K562 (cell line): ENCODE data around the gene LACTBL1. TPM values are rescaled to one million over a fixed set of nuclear protein-coding genes. Genes with fewer than 3 reads are reported as not detected.

Experiments used
- FOXJ2 ChIP-seq: fragments of 200-800 bp; sonication (Bioruptor generic); IDR thresholded peaks from 2 replicates; pipeline ENCODE4 v1.6.1; 2016; ENCODE audit warnings: missing genetic modification characterization, missing compliant biosample characterization
- KAT7 ChIP-seq: sonication (generic); formaldehyde crosslinking; IDR thresholded peaks from 2 replicates; pipeline ENCODE4 v1.8.0; 2022; ENCODE audit warnings: missing genetic modification reagents, mild to moderate bottlenecking, borderline replicate concordance
- TAF7 ChIP-seq: fragments of 450-650 bp; IDR thresholded peaks from 2 replicates; pipeline ENCODE4 v1.6.1; 2016; ENCODE audit warnings: missing genetic modification characterization, missing compliant biosample characterization
- TOE1 ChIP-seq, 2 experiments: fragments of 450-650 bp in 1 of 2; sonication (generic) in 1 of 2; formaldehyde crosslinking in 1 of 2; IDR thresholded peaks; 2 replicates each; pipeline versions ENCODE4 v1.7.1 to v1.8.0; 2016 to 2022; ENCODE audit warnings: borderline replicate concordance in 2 of 2, mild to moderate bottlenecking in 2 of 2, antibody characterized with exemption in 1 of 2, inconsistent platforms in 1 of 2, low read depth in 1 of 2, missing genetic modification reagents in 1 of 2, moderate library complexity in 1 of 2
- polyA plus RNA-seq, 8 experiments: library from polyadenylated mRNA; depleted of rRNA in 4 of 8; stranded (reverse) in 5 of 8; unstranded in 3 of 8; fragments of >200 nt; fragmentation: Nextera tagmentation in 2 of 8; fragmentation: Illumina TruSeq in 1 of 8; extraction: Ambion mirVana in 2 of 8; extraction: Trizol in 1 of 8; gene quantifications; 2 replicates each; pipeline versions ENCODE4 v1.2.1 to v1.2.3, GENCODE V29; 2011 to 2014; ENCODE audit warnings: inconsistent platforms in 1 of 8, missing spikeins in 1 of 8
- total RNA-seq, 7 experiments: library from RNA; depleted of rRNA in 6 of 7; stranded (reverse); fragments of >200 nt in 6 of 7; fragmentation: Illumina TruSeq in 2 of 7; extraction: Trizol in 2 of 7; gene quantifications; 2 replicates each; pipeline versions ENCODE4 v1.2.1 to v1.2.3, GENCODE V29; 2011 to 2021; ENCODE audit warnings: low replicate concordance in 1 of 7
- TF ChIP-seq, protein P1 (sequence below): sonication (generic); formaldehyde crosslinking; IDR thresholded peaks from 2 replicates; pipeline ENCODE4 v1.8.0; 2022; ENCODE audit warnings: mild to moderate bottlenecking, missing genetic modification reagents
- TF ChIP-seq, protein P2 (sequence below): fragments of 250-450 bp; sonication (Bioruptor Pico); IDR thresholded peaks from 2 replicates; pipeline ENCODE4 v1.4.0; 2020; ENCODE audit warnings: mild to moderate bottlenecking, moderate library complexity, borderline replicate concordance
- TF ChIP-seq, protein P3 (sequence below), 2 experiments: fragments of 450-650 bp in 1 of 2; IDR thresholded peaks; 2 replicates each; pipeline ENCODE4 v1.6.1; 2011 to 2017; ENCODE audit warnings: low read depth in 2 of 2, antibody characterized with exemption in 1 of 2, borderline replicate concordance in 1 of 2, low read length in 1 of 2, mild to moderate bottlenecking in 1 of 2, mixed read lengths in 1 of 2; ENCODE audit not compliant: control insufficient read depth in 1 of 2
- TF ChIP-seq, protein P4 (sequence below), 2 experiments: fragments of 200-800 bp in 1 of 2; sonication (Bioruptor generic) in 1 of 2; sonication (generic) in 1 of 2; formaldehyde crosslinking in 1 of 2; IDR thresholded peaks in 1 of 2; conservative IDR thresholded peaks in 1 of 2; 2 replicates each; pipeline versions ENCODE4 v1.5.0 to v1.6.1; 2016 to 2020; ENCODE audit warnings: missing compliant biosample characterization in 1 of 2, missing genetic modification characterization in 1 of 2, missing genetic modification reagents in 1 of 2

Gene LACTBL1
- total and polyA plus RNA-seq, 9 of the 15 experiments (the other 6 are each of a cell fraction or from before 2014, with no cell fraction given): not detected

DNA sequence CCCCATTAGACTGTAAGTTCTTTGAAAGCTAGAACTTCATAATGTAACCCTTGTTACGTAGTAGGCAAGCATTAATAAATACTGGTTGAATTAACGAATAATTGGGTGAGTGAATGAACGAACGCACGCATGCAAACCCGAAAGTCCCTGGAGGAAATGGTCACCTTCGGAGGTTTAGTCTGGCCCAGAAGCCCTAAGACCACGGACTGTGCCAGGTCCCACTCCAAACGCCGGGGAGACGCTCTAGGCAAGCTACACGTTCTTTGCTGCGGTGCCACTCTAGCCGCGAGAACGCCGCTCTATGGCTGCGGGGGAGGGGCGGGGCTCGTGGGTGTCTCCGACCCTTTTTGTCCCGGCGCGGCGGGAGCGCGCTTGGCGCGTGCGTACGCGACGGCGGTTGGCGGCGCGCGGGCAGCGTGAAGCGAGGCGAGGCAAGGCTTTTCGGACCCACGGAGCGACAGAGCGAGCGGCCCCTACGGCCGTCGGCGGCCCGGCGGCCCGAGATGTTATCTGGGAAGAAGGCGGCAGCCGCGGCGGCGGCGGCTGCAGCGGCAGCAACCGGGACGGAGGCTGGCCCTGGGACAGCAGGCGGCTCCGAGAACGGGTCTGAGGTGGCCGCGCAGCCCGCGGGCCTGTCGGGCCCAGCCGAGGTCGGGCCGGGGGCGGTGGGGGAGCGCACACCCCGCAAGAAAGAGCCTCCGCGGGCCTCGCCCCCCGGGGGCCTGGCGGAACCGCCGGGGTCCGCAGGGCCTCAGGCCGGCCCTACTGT is 46.6 kb upstream of the LACTBL1 start, which contains the start of gene KDM1A (continued):
- TF ChIP-seq TOE1 (IDR thresholded peaks at IDR 0.05; ENCODE audit: borderline replicate concordance) (peak; percentile 71; the same call in 1 of the 2 replicates), TOE1 (CRISPR knock-in tag; IDR thresholded peaks at IDR 0.05; ENCODE audit: borderline replicate concordance, low read depth) (peak; percentile 81; the same call in 1 of the 2 replicates), FOXJ2 (peak; percentile 19; the same call in 1 of the 2 replicates), TAF7 (tag) (peak; percentile 92), KAT7 (CRISPR knock-in tag) (peak; percentile 97; the same call in 1 of the 2 replicates)
- TF ChIP-seq, protein P1, sequence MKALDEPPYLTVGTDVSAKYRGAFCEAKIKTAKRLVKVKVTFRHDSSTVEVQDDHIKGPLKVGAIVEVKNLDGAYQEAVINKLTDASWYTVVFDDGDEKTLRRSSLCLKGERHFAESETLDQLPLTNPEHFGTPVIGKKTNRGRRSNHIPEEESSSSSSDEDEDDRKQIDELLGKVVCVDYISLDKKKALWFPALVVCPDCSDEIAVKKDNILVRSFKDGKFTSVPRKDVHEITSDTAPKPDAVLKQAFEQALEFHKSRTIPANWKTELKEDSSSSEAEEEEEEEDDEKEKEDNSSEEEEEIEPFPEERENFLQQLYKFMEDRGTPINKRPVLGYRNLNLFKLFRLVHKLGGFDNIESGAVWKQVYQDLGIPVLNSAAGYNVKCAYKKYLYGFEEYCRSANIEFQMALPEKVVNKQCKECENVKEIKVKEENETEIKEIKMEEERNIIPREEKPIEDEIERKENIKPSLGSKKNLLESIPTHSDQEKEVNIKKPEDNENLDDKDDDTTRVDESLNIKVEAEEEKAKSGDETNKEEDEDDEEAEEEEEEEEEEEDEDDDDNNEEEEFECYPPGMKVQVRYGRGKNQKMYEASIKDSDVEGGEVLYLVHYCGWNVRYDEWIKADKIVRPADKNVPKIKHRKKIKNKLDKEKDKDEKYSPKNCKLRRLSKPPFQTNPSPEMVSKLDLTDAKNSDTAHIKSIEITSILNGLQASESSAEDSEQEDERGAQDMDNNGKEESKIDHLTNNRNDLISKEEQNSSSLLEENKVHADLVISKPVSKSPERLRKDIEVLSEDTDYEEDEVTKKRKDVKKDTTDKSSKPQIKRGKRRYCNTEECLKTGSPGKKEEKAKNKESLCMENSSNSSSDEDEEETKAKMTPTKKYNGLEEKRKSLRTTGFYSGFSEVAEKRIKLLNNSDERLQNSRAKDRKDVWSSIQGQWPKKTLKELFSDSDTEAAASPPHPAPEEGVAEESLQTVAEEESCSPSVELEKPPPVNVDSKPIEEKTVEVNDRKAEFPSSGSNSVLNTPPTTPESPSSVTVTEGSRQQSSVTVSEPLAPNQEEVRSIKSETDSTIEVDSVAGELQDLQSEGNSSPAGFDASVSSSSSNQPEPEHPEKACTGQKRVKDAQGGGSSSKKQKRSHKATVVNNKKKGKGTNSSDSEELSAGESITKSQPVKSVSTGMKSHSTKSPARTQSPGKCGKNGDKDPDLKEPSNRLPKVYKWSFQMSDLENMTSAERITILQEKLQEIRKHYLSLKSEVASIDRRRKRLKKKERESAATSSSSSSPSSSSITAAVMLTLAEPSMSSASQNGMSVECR (CRISPR knock-in tag): peak; percentile 94
- TF ChIP-seq, protein P2, sequence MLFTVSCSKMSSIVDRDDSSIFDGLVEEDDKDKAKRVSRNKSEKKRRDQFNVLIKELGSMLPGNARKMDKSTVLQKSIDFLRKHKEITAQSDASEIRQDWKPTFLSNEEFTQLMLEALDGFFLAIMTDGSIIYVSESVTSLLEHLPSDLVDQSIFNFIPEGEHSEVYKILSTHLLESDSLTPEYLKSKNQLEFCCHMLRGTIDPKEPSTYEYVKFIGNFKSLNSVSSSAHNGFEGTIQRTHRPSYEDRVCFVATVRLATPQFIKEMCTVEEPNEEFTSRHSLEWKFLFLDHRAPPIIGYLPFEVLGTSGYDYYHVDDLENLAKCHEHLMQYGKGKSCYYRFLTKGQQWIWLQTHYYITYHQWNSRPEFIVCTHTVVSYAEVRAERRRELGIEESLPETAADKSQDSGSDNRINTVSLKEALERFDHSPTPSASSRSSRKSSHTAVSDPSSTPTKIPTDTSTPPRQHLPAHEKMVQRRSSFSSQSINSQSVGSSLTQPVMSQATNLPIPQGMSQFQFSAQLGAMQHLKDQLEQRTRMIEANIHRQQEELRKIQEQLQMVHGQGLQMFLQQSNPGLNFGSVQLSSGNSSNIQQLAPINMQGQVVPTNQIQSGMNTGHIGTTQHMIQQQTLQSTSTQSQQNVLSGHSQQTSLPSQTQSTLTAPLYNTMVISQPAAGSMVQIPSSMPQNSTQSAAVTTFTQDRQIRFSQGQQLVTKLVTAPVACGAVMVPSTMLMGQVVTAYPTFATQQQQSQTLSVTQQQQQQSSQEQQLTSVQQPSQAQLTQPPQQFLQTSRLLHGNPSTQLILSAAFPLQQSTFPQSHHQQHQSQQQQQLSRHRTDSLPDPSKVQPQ (CRISPR knock-in tag): no peak
- TF ChIP-seq, protein P3, sequence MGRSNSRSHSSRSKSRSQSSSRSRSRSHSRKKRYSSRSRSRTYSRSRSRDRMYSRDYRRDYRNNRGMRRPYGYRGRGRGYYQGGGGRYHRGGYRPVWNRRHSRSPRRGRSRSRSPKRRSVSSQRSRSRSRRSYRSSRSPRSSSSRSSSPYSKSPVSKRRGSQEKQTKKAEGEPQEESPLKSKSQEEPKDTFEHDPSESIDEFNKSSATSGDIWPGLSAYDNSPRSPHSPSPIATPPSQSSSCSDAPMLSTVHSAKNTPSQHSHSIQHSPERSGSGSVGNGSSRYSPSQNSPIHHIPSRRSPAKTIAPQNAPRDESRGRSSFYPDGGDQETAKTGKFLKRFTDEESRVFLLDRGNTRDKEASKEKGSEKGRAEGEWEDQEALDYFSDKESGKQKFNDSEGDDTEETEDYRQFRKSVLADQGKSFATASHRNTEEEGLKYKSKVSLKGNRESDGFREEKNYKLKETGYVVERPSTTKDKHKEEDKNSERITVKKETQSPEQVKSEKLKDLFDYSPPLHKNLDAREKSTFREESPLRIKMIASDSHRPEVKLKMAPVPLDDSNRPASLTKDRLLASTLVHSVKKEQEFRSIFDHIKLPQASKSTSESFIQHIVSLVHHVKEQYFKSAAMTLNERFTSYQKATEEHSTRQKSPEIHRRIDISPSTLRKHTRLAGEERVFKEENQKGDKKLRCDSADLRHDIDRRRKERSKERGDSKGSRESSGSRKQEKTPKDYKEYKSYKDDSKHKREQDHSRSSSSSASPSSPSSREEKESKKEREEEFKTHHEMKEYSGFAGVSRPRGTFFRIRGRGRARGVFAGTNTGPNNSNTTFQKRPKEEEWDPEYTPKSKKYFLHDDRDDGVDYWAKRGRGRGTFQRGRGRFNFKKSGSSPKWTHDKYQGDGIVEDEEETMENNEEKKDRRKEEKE (IDR thresholded peaks at IDR 0.05; ENCODE audit: borderline replicate concordance in 1 of 2, control insufficient read depth in 1 of 2, low read depth in 2 of 2, low read length in 1 of 2): peak in 1 of 2 experiments; percentile 96; a peak in 2 of 4 replicates
- TF ChIP-seq, protein P4, sequence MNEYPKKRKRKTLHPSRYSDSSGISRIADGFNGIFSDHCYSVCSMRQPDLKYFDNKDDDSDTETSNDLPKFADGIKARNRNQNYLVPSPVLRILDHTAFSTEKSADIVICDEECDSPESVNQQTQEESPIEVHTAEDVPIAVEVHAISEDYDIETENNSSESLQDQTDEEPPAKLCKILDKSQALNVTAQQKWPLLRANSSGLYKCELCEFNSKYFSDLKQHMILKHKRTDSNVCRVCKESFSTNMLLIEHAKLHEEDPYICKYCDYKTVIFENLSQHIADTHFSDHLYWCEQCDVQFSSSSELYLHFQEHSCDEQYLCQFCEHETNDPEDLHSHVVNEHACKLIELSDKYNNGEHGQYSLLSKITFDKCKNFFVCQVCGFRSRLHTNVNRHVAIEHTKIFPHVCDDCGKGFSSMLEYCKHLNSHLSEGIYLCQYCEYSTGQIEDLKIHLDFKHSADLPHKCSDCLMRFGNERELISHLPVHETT (CRISPR knock-in tag; conservative IDR thresholded peaks at IDR 0.05 in 1 of 2, IDR thresholded peaks at IDR 0.05 in 1 of 2): peak in 1 of 2 experiments; percentile 99; a peak in 2 of 4 replicates
